ENCODE data around the gene STK36. TPM values are rescaled to one million over a fixed set of nuclear protein-coding genes. Genes with fewer than 3 reads are reported as not detected.

STK36 gene
- total RNA-seq, 1 experiment from 2014 or later: 11.0 TPM

DNA sequence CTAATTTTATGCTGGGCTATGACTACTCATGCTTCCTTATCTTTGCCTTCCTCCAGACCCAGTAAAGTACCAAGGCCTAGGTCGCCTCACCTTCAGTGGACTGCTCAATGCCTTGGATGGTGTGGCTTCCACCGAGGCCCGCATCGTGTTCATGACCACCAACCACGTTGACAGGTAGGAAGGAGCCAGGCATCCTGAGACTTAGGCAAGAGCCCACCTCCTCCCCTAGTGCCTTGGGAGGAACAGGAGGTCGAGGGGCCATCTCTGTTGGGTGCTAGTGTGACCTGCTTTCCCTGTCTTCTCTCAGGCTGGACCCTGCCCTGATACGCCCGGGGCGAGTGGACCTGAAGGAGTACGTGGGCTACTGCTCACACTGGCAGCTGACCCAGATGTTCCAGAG lies 9.1 kb upstream of the STK36 start:
- no peak for DNase-seq (ENCODE audit: low read depth)

DNA sequence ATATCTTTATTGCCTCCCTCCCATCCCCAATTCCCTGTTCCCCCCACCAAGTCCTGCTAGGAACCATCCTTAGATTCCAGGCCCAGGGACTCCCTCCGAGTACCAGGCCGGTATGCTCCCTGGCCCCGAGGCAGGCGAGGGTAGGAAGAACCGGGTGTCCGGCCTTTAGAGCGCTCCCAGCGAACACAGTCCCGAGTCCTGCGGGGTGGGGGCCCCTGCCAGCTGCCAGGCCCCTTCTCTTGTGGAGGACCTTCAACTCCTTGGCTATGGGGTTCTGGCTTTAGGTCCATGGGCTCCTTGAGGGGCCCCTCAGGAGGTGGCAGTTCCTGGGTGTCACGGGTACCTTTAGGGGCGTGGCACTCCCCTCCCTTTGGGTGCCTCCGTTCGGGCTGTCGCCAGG lies 8.0 kb upstream of the STK36 start:
- DNase-seq (ENCODE audit: low read depth): no peak

DNA sequence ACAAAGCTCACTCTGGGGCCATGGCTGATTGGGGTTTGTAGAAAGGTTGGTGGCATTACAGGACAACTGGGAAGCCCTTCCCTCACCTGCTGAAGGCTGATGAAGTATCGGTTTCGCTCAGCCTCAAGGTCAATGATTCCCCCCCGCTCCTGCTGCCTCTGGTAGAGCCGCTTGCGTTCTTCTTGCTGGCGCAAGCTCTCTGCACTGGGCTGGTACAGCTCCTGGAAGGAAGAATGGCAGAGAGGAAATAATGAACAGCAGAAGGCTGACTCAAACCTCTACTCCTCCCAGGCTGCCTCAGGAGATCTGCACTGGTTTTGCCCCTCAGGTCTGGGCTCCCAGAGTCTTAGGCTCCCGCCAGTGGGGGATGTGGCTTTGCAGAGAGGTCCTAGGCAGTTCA lies 7.2 kb upstream of the STK36 start:
- DNase-seq (ENCODE audit: low read depth): no peak

DNA sequence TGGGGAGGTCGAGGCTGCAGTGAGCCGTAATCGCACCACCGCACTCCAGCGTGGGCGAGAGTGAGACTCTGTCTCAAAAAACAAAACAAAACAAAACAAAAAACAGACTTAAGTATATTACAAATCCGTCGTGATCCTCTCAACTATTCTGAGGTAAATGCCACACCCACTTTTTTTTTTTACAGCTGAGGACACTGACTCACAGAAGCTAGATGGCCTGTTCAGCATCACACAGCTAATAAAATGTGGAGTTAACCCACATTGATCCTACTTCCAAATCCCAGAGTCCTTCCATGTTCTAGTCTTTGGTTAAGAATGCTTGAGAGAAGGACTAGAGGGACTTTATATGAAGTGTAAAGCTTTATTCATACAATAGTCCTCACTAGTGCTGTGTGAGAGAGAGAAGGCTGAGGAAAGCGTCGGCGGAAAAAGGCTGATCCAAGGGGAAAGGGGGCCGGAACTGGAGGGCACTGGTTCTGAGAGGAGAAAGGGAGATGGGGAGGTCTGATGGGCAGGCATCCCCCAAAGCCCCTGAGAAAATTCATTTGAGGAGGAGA lies 711 bp upstream of the STK36 start:
- peak; percentile 30 for DNase-seq (ENCODE audit: low read depth)

DNA sequence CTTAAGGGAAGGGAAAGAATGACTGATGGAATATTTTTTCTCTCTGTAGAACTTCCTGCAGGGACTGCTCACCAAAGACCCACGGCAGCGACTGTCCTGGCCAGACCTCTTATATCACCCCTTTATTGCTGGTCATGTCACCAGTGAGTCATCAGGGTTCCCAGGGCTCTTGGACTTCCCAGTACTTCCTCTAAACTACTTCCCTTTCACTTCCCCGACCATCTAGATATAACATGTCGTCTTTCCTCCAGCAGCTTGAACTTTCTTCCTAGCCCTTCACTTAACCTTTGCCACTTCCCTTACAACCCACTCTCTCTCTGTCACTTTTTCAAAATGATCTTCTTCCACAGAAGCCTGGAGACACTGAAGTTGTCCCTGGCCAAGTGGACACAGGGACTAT lies 7.2 kb downstream of the STK36 start:
- DNase-seq (ENCODE audit: low read depth): peak; percentile 32

DNA sequence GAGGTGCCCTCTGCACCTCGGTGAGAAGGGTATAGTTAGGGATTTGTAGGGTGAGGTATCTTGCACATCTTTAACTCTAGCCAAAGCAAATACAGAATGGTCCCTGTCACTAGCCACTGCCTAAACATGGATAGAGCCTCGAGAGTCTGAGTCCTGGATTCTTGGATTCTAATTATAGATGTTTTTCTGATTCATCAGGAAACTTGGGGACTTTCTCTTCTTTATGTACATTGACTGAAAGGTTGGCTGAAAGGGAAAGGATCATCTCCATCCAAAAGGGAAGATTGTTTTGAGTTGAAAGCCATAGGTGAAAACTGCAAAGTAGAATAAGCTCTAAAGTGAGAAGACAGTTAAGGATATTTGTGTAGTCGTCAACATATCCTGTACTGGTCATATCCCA lies 8.2 kb downstream of the STK36 start:
- DNase-seq (ENCODE audit: low read depth): no peak

DNA sequence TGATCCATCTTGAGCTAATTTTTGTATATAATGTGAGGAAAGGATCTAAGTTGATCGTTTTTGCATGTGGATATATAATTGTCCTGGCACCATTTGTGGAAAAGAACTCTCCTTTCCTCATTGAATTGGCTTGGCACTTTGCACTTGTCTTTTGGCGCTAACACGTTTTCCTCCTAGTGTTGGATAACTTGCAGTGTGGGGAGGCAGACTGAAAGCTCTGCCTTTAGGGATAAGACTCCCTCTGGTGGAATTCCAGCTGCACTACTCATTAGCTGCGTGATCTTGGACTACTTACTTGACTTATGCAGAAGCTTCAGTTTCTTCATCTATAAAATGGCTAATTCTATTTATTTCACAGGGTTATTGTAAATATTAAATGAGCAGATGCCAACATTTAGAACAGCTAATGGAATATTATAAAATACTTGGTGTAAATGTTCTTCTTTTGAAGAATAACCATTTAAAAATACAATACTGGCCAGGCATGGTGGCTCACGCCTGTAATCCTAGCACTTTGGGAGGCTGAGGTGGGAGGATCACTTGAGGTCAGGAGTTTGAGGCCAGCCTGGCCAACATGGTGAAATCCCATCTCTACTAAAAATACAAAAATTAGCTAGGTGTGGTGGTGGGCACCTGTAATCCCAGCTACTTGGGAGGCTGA lies 15.6 kb downstream of the STK36 start:
- peak; percentile 69 for DNase-seq (ENCODE audit: low read depth)

DNA sequence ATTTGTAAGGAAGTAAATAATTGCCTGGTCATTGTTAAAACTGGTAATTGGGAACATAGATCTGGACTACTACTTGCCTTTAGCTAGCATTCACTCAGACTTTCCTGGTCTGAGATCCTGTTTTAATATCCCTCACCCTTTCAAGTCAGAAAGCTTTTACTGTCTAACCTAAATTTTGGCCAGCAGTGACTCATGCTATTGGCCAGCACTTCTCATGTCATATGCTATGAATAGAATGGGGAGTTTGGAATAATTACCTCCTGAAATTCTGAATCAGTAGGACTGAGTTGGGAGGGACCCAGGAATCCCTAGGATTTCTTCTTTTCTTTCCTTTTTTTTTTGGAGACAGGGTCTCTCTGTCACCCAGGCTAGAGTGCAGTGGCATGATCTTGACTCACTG lies 19.3 kb downstream of the STK36 start:
- peak; percentile 32 for DNase-seq (ENCODE audit: low read depth)

DNA sequence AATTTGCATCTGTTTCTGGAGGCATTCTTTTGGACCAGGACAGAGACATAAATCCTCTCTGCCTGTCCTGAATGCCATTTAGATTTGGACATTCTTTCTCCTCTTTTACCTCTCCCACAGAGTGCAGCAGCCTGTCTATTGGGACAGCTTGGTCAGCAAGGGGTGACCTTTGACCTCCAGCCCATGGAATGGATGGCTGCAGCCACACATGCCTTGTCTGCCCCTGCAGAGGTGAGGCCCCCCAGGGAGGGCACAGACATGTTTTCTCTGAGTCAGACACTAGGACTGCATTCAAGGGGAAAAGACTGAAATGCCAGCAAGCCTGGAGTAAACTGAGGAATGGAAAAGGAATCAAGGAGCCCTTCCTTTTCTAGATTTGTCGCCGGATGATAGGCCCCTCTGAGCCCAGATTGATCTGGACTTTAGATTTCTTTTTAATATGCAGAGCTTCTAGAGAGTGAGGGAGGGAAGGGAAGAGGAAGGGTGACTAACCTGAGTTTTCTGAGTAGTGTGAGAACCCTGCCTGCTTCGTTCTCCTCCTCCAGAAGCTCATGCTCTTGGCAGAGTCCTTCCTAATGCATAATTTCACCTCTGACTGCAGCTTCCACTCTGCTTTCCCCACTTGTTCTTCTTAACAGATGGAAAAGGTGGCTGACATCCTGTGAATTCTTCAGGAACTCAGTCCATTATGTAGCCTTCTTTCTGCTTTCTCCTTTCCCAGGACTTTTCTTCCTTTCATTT lies 22.7 kb downstream of the STK36 start:
- DNase-seq (ENCODE audit: low read depth): peak; percentile 48

DNA sequence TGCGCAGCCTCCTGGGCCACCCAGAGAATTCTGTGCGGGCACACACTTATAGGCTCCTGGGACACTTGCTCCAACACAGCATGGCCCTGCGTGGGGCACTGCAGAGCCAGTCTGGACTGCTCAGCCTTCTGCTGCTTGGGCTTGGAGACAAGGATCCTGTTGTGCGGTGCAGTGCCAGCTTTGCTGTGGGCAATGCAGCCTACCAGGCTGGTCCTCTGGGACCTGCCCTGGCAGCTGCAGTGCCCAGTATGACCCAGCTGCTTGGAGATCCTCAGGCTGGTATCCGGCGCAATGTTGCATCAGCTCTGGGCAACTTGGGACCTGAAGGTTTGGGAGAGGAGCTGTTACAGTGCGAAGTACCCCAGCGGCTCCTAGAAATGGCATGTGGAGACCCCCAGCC lies 27.0 kb downstream of the STK36 start:
- no peak for DNase-seq (ENCODE audit: low read depth)

DNA sequence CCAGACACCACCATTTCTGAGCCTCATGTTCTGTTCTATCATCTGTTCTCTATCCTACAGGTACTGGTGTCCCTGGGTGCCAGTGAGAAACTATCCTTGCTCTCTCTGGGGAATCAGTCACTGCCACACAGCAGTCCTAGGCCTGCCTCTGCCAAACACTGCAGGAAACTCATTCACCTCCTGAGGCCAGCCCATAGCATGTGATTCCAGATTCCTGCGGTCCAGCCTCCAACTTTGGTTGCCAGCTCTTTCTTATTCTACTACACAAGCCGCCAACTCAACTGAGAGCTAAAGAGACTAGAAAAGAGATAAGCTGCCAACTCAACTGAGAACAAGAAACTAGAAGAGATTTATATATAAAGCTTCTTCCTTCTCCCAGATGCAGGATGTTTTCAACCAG lies 29.9 kb downstream of the STK36 start:
- DNase-seq (ENCODE audit: low read depth): no peak

DNA sequence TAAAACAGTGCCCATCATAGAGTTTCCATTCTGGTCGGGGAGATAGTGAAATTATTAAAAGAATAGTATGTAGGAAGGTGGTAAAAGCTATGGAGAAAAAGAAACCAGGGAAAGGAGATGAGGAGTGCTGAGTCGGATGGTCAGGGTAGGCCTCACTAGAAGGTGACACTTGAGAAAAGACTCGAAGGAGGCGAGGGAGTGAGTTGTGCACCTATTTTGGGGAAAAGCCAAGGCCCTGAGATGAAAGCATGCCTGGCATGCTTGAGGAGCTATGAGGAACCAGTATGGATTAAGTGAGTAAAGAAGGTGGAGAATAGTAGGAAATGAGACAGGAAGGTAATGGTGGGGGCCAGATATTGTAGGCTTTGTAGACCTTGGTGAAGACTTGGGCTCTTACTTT lies 31.5 kb downstream of the STK36 start:
- no peak for DNase-seq (ENCODE audit: low read depth)

DNA sequence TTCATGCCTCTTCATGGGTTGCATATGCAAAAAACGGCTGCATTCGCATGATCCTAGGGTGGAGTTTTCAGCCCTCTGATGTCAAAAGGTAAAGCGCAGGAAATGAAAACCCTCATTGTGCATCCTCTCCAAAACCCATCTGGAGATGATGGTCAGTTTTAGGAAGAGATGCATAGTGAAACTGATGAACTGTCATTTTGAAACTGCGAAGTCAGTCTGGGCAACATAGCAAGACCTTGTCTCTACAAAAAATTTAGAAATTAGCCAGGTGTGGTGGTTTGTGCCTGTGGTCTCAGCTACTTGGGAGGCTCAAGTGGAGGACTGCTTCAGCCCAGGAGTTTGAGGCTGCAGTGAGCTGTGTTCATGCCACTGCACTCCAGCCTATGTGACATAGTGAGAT lies 36.2 kb downstream of the STK36 start:
- no peak for DNase-seq (ENCODE audit: low read depth)

DNA sequence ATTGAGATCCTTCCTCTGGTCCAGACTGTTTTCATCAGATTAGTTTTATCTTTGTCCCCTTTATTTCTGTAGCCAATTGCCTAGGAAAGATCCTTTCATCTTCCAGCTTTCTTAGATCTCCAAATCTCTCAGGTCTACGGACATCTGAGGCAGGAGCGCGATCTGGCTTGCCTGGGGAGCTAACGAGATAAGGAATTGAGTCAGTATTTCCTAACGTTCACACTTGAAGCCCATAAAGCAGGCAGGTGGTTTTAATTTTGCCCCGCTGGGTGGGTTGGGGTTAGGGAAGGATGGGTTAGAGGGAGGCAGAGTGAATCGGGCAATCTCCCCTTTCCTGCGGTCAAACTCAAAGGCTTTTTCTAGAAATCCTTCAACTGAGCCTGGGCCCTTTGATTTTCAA lies 38.0 kb downstream of the STK36 start:
- DNase-seq (ENCODE audit: low read depth): no peak

DNA sequence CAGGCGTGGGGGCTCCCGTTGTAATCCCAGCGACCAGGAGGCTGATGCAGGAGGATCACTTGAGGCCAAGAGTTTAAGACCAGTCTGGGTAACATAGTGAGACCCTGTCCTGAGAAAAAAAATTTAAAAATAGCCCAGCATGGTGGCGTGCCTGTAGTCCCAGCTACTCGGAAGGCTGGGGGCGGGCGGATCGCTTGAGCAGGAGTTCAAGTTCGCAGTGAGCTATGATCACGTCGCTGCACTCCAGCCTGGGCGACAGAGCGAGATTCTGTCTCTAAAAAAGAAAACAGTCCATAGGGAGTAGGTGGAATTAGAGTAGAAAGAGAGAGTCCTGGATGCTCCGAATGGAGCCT lies 38.4 kb downstream of the STK36 start:
- DNase-seq (ENCODE audit: low read depth): no peak

DNA sequence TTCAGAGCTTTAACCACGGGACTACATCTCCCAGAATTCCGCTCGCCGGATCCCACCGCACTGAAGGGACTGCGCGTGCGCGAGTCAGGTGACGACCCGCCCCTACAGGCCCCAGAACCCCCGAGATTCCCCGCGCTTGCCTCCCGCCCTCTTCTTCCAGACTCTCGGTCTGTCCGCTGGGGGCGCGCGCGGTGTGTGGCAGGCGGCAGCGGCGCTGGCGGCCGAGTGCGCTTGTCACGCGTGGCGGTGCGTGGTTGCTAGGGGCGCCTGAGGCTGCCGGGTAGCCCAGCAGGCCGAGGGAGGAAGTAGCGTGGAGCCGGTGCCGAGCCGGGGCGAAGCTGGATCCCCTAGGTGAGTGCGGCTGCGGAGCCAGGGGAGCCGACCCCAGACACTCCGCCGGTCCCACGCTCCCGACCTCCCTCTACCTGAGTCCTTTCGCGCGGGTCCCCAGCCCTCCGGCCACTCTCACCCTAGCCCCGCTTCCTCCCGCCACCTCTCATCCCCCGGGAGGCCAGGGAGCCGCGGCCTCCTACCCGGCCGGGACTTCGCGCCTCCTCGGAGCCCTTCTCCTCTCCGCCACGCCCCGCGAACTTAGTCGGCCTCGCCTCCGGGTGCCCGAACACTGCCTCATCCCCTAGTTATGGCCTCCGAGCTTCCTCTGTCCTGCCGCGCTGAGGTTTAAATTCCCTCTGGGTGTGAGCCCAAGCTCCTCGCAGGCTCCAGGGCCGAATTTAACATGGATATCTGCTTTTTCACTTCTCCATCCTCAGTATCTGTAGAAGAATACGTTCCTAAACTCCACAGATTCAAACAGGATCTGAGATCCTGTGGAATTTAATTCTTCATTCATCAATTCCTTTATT lies 39.0 kb downstream of the STK36 start, which contains the start of gene TTLL4:
TSS of gene TTLL4 (plus strand) at position 149 of the 863 bp plus-strand sequence. CDS start 26,842 bp downstream, outside the sequence.
- peak; percentile 91 for DNase-seq (ENCODE audit: low read depth)

DNA sequence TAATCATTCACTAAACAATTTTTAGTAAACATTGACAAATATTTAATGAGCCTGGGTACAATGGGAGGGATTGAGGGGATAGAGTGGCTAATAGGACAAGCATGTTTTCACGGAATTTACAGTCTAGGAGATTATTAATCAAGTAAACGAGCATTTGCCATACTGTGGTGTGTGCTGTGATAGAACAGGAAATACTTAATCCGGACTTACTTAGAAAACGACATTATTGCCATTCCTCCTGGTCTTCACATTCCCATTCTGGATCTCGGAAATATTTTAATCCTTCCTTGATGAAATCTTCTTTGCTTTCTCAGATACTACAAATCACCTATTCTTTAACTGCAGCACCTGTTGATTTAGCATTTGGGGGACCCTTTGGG lies 39.7 kb downstream of the STK36 start:
- DNase-seq (ENCODE audit: low read depth): no peak

DNA sequence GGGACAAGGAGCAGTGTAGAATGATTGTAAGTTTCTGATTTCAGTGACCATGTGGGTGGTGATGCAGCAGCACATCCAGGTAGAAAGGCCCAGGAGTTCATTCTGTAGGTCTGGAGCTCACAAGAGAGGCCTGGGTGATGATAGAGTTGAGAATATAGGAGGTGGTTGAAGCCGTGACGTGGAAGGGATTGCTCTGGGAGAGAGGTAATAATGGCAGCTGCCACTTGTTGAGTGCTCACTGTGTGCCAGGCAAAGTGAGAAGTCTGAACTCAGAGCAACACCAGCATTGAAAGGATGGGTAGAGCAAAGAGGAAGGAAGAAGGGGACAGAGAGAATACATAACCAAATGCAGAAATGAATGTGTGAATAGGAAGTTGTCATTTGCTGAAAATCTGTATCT lies 42.0 kb downstream of the STK36 start:
- no peak for DNase-seq (ENCODE audit: low read depth)

DNA sequence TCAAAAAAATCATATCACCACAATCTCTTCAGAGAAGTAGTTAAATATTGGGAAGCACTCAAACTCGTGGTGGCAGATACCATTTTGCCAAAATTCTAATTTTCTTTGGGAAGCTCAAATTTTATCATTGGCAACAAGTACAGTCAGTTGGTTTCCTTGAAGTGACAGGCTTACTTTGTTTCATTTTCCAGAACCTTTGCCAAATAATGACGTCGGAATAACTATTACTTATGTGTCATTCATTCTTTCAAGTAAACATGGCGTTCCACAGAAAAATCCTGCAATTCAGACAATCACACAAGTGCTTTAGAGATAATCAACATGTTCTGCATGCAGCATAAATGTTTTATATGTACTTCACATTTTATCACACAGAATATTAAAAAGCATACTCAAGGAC lies 44.2 kb downstream of the STK36 start:
- DNase-seq (ENCODE audit: low read depth): no peak

DNA sequence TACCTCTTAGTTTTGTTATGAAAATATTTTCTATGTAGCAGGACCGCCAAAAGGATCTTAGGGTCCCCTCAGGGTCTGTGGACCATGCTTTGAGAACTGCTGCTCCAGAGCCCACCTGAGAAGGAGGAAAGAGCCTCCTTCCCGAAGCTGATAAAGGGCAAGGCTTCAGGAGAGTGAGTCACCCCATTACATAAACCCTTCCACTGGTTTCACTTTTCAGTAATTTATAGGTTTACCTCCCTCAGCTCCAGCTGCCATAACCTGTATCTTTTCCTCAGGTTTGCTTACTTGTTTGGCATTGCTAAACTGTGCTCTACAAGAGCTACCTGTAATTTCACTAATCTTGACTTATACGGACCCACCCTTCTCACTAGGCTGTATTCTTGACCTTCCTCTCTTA lies 45.4 kb downstream of the STK36 start:
- peak; percentile 40 for DNase-seq (ENCODE audit: low read depth)

DNA sequence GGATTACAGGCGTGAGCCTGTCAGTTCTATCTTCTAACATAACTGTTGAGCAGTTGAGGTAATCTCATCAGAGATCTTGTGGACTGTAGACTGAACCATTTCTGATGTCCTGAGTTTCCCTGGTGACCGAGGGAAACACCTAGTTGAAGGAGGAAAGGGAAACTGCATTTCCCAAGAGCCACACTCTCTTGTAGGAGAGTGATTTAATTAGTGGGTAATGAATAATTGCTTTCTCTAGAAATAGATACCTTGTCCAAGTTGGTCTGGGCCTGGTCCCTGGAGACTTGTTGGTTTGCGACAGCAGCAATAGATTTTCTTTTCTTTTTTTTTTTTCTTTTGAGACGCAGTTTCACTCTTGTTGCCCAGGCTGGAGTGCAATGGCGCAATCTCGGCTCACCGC lies 46.2 kb downstream of the STK36 start:
- no peak for DNase-seq (ENCODE audit: low read depth)

DNA sequence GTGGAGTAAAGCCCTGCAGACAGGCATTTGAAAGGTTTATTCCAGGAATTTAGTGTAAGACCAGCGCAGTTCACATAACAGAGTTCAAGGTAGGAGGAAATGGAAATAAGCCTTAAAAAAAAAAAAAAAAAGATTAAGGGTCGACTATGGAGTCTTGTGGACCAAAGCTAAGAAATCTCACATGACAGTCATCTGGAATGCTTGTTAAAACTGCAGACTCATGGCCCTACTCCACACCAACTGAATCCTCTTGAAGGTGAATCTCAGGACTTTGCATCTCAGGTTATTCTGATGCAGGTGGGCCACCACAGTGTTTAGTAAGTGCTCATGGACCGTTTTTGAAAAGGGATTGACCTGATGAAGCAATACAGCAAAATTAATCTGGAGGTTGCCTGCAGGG lies 47.6 kb downstream of the STK36 start:
- DNase-seq (ENCODE audit: low read depth): no peak
